Stimulated activated CD4-positive, alpha-beta T cell treated with anti-CD3 and anti-CD28 coated beads, Interleukin-4, amount 100 ng/mL, for 24 hours (primary cell): ENCODE measurements around the gene FANCF.

Experiments used
- DNase-seq: peaks from one replicate; pipeline ENCODE4 v3.0.0-alpha.2; 2020

FANCF gene

DNA sequence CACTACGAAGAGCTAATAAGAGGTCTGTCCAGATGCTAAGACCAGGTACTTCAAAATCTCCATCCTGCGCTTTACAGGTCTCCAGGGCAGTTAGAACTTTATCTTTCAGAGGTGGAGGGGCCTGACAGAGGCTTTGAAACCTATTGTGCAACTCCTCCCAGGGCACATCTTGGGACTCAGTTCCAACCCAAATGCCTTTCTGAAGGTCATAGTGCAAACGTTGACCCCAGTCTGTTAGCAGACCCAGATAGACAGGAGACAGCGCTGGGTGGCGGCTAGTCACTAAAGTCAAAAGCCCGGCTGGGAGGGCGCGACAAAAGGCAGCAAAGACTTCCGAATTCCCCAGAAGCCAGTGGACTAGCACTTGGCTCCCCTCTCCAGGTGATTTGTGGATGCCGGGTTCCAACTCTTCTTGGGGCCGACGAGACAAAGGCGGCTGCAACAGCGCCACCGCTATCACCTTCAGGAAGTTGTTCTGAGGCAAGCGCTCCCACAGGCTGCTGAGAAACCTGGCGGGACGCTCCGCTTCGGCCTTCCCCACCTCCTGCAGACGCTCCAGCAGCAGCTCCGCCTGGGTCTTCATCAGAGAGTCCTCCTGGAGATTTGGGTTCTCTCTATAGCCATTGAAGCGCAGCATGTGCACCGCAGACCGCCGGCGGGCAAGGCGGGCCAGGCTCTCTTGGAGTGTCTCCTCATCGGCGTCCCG, 728 bp downstream of the FANCF start:
- DNase-seq: peak; percentile 69

- no peak for DNase-seq
Measured at GRCh38 chr11:22617868-22618267, 7.8 kb downstream of the FANCF start.

GRCh38 chr11:22603933-22604332, 21.7 kb downstream of the FANCF start:
- DNase-seq: no peak

- DNase-seq: no peak
Measured at GRCh38 chr11:22602504-22602903, 23.1 kb downstream of the FANCF start.

- DNase-seq: no peak
Measured at GRCh38 chr11:22599458-22599857, 26.2 kb downstream of the FANCF start.

- DNase-seq: no peak
Measured at GRCh38 chr11:22597062-22597461, 28.6 kb downstream of the FANCF start.

GRCh38 chr11:22584976-22585375, 40.6 kb downstream of the FANCF start:
- DNase-seq: no peak

DNA sequence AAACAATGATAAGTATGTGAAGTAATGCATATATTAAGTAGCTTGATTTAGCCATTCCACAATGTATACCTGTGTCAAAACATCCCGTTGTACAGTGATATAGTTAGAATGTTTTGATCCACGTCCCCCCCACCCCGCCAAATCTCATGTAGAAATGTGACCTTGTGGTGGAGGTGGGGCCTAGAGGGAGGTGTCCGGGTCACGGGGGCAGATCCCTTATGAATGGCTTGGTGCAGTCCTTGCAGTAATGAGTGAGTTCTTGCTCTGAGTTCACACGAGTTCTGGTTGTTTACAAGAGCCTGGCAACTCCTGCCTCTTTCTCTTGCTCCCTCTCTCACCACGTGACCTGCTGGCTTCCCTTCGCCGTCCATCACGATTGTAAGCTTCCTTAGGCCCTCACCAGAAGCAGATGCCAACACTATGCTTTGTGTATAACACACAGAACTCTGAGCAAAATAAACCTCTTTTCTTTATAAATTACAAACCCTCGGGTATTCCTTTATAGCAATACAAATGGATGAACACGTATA, 41.6 kb downstream of the FANCF start:
- DNase-seq: no peak

GRCh38 chr11:22582151-22582410, 43.5 kb downstream of the FANCF start:
- DNase-seq: no peak

- no peak for DNase-seq
Measured at GRCh38 chr11:22581354-22582150, 44.1 kb downstream of the FANCF start.

DNA sequence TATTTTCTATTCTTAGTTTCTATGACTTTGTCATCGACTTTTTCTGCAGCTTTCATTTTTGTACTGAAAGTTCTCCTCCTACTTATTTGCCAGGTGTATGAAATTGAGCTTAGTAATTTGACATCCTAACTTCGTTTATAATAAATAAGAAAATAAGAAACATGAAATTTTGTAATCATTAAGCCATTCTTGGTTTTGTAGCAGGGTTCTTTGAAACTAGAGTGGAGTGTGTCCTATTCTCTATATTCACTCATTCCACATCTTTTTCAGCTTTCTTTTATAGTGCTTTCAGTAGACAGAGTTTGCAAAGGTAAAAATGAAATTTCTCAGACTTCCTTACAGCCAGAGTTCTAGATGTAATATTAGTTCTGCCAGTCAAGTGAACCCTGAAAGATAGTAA, 47.8 kb downstream of the FANCF start:
- no peak for DNase-seq
